GM04503 (cell line): ENCODE results near the gene CPED1.
"Not testable (repeated sequence)": the region's sequence is repeated elsewhere in the genome, so short reads cannot be mapped to it uniquely, and the experiment has no call there.

Source experiments
- DNase-seq: peaks from one replicate; pipeline ENCODE4 v3.0.0-alpha.2; 2012; ENCODE audit warnings: low read depth

CPED1 gene

DNA sequence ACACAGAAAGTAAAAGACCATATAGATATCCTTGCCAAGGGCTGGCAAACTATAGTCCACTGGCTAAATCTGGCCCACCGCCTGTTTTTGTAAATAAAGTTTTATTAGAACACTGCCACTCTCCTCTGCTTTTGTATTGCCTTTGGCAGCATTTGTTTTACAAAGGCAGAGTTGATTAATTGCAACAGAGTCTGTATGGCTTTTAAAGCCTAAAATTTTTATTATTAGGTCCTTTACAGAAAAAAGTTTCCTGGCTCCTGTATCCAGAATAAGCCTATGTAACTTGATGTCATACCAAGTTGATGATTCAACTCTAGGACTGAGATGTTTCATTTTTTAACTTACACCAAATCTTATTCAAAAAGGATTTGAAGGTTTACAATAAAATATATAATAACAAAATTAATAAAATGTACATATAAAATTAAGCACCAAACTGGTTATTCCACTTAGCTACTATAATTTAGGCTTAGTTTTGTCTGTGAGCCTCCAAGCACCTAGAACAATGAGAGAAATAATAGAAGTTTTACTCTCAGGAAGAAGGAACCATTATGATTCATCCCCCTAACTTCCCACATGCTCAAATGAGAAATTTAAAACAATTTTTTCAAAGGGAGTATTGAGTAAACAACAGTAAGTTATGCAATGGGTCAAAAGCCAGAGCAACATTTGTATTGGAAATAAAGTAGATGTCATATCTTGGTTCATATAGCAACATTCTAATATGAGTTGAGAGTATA is 31.9 kb downstream of the CPED1 start:
- peak; percentile 44 for DNase-seq

DNA sequence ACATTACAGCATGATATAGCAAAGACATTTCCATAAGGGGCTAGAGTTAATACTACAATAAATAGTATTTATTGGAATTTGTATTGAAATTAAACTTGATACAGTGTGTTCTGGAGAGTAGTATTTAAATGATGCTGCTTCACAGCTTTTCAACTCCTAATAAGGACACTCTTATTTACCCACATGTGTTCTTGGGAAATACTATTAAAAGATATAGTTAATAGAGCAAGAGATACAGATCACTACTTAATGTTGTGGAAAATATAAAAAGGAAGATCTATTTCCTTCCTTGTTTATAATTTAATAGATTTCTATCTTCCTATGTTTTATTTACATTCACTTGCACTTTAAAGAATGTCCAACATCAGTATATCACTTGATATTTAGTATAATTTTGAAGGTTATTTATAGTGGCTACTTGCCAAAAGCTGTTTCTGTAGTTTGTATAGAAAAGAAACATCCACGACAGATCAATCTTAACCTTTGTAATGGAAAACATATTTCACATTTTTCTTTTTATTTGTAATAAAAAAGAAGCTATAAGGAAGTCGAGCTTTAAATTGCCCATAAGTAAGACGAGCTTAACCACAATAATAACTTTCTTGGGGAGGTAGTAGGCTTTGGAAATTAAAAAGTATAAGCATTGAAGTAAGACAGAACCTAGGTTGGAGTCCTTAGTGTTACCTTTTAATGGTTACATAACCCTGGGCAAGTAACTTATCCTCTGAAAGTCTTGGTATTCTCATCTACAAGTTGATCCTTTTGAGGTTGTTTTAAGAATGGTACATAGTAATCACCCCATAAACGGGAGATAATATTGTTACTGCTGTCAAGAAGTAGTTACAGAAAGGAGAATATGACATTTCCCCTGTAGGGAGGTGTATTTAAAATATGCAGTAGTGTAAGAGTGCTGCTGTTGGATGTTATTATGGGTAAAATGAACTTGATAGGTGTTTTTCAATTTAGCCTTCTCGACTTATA is 32.8 kb downstream of the CPED1 start:
- DNase-seq: no peak

GRCh38 chr7:121023194-121023593 is 34.7 kb downstream of the CPED1 start:
- DNase-seq: no peak

DNA sequence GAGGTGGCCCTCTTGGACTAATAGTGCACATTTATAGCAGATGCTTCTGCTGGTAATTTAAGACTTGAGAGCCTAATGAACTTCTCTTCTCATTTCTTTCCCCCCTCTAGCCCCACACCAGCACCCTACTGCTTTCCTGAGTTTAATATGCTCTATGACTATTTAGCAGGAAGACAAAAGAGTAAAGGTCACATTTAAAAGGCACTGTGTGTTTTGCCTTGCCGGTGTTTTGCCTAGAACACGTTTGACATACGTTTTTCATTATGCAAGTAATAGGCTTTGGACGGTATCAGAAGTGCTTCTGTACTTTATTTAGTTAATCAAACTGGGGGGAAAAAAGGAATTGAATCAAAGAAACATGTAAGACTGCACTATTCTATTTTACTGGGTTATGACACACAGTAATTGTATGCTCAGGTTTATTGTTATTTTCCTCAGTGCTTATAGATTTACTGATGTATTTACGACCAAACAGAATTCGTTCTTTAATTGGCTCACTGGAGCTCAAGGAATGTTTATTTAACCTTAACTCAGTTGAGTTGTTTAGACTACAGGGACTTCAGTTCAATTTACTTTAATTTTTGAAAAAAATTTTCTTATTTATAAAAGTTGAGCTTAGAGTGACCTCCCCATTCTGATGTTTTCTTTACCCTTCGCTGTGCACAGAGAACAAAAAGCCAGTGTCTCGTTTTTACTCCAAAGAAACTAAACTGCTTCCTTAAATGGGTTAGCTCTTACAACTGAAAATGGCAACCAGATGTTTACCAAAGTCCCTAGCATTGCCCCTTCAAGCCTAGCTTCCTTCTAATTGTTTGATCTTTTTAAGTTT is 35.4 kb downstream of the CPED1 start:
- DNase-seq: no peak

DNA sequence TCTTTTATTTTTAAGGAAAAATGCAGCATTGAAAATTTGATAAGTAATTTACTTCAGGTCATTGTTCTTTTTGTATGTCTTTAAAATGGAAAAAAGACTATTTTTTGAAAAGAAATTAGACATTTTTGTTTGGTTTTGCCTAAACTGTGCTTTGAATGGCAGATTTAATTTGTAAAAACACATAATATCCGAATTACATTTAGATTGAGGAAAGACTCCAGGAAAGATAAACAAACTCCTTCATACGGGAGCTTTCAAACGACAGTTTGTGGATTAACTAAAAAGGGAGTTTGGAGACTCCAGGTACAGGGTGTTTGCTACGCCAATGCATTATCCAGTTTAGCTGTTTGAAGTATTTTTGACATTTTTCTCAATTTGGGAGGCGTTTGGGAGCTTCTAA is 36.1 kb downstream of the CPED1 start:
- no peak for DNase-seq

- no peak for DNase-seq
These were observed 37.6 kb downstream of the CPED1 start for GRCh38 chr7:121026159-121026558.

DNA sequence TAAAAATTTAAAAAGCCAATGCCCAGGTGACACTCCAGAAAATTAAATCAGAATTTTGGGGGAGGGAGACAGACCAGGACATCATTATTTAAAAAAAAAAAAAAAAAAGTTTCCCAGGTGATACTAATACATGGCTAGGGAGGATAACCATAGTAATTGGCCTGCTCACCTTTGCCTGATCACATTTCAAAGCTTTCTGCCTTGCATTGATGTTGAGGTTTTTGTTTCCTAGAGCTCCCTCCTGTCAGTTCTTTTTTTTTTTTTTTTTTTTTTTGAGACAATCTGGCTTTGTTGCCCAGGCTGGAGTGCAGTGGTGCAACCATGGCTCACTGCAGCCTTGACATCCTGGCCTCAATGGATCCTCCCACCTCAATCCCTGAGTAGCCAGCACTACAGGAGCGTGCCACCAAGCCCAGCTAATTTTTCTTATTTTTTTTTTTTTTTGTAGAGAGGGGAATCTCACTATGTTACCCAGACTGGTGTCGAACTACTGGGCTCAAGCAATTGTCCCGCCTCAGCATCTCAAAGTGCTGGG is 38.1 kb downstream of the CPED1 start:
- no peak for DNase-seq

DNA sequence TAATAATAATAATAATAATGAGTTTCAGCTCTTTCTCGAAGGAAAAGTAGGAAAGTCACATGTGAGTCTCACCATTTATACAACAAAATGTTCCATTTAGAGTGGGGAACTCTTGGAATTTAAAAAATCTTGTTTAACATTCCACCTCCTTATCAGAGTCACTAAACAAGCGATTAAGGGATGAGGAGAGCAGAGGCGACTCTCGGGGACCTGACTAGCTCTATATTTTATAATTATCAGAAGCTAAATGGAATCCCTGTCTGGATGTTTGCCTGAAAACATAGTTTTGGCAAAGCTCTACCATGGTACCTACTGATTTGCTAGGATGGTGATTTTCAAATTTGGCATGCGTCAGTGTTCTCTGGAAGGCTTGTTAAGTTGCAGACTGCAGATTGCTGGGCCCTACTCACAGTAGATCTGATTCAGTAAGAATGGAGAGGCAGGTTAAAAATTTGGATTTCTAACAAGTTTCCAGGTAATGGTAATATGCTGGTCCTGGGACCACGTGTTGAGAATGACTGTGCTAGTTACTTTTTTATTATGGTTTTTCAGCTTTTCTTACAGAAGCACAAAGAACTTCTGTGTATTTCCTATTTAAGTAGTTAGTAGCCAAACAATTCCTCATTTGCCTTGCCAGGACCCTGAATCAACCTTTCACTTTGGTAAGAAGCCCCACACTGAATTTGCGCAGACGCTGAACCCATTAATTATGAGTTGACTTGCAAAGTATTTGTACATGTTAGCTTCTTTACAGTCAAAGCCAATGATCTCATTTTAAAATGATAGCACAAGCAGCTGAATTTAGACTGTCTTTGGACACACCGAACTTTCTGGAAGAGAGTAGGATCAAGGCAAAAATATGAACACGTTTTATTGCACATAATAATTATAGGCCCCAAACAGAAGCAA is 39.5 kb downstream of the CPED1 start:
- DNase-seq: no peak

DNA sequence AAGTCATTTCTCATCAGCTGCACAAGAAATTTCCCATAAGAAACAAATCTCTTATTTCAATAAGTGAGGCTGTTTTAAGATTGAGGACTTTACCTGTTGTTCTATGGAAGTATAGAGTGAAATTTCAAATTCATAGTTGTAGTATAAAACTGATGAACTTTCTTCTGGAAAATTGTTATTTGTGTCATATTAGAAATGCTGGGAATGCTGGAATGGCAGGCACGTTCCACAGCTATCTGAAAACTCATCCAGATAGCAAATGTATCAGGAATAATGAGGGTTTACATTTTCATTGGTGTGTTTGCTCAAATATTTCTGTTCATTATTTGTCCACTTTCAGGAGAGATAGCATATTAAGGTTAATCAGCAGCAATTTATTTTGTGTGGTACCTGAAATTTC is 40.8 kb downstream of the CPED1 start:
- no peak for DNase-seq

- DNase-seq: no peak
These were observed 41.8 kb downstream of the CPED1 start for GRCh38 chr7:121030308-121030707.

GRCh38 chr7:121032645-121033460 is 44.3 kb downstream of the CPED1 start:
- DNase-seq: no peak

GRCh38 chr7:121034929-121035328 is 46.4 kb downstream of the CPED1 start:
- no peak for DNase-seq

DNA sequence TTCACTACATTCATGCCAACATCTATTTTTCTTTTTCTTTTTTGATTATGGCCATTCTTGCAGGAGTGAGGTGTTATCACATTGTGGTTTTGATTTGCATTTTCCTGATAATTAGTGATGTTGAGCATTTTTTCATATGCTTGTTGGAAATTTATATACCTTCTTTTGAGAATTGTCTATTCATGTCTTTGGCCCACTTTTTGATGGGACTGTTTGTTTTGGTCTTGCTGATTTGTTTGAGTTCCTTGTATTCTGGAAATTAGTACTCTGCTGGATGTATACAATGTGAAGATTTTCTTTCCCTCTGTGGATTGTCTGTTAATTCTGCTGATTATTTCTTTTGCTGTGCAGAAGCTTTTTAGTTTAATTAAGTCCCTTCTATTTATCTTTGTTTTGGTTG is 48.3 kb downstream of the CPED1 start:
- DNase-seq: not testable (repeated sequence)

DNA sequence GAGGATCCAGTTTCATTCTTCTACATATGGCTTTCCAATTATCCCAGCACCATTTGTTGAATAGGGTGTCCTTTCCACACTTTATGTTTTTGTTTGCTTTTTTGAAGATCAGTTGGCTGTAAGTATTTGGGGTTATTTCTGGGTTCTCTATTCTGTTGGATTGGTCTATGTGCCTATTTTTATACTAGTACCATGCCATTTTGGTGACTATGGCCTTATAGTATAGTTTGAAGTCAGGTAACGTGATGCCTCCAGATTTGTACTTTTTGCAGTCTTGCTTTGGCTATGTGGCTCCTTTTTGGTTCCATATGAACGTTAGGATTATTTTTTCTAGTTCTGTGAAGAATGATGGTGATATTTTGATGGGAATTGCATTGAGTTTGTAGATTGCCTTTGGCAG is 48.8 kb downstream of the CPED1 start:
- DNase-seq: not testable (repeated sequence)

DNA sequence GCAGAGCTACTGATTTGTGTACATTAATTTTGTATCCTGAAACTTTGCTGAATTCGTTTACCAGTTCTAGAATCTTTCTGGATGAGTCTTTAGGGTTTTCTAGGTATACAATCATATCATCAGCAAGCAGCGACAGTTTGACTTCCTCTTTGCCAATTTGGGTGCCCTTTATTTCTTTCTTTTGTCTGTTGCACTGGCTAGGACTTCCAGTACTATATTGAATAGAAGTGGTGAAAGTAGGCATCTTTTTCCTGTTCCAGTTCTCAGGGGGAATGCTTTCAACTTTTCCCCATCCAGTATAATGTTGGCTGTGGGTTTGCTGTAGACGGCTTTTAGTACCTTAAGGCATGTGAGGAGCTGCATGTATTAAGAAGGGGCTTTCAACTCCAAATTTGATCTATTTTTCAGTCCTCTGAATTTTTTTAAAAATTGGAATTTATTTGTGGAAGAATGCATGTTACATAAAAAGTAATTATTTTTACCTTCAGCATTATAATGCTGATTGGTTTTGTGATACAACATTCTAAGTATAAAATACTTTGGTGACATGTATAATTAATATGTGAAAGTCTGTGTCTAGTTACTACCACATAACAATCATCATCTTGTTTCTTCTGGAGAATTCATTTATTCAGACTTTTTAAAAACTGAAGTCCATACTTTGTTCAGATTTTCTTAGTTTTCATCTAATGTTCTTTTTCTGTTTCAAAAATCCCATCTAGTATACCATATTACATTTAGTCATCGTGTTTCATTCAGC is 49.6 kb downstream of the CPED1 start:
- no peak for DNase-seq

- no peak for DNase-seq
These were observed 50.4 kb downstream of the CPED1 start for GRCh38 chr7:121038717-121039509.

DNA sequence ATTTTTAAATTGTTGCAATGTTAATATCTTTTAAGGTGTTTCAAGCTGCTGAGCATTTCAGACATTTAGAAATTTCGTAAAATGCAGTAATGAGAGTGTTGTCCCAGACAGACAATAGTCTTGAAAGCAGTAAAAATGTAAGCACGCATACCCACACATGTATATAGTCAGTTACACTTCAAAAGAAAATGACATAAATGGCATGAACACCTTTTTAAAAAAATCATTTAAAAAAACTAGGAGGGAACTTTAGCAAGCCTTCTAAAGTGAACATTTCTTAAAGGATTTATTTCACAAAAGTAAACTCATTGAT is 51.0 kb downstream of the CPED1 start:
- DNase-seq: no peak

- no peak for DNase-seq
These were observed 51.5 kb downstream of the CPED1 start for GRCh38 chr7:121039994-121040393.
